Pancreas (tissue), 10 donors: ENCODE data around the gene PYDC1. TPM values are rescaled to one million over a fixed set of nuclear protein-coding genes. Genes with fewer than 3 reads are reported as not detected.
"Not testable (repeated sequence)": the region's sequence is repeated elsewhere in the genome, so short reads cannot be mapped to it uniquely, and the experiment has no call there.

Experiments
- ATAC-seq, 4 donors: fragments of 200-7000 bp; cut with Tn5 transposase; one replicate each; pipeline versions ENCODE4 v1.8.0 to v1.9.1; 2020; ENCODE audit warnings: mild to moderate bottlenecking in 4 of 4, moderate library complexity in 4 of 4
- DNase-seq, 6 donors: peaks; one replicate each; pipeline ENCODE4 v3.0.0-alpha.2; 2020
- FAIRE-seq: peaks from 2 replicates; lab custom pipeline; 2012; peaks lifted over from hg19 to GRCh38; lab: Jason Lieb, UNC
- H3K27ac ChIP-seq, 4 donors: fragments of 200-600 bp; sonication (generic); 1 replicate in 3 of 4; 2 replicates in 1 of 4; pipeline versions ENCODE4 v1.5.0 to v1.8.0; 2020
- H3K27me3 ChIP-seq, 4 donors: fragments of 200-600 bp; one replicate each; pipeline ENCODE4 v1.8.0; 2021
- H3K36me3 ChIP-seq, 3 donors: fragments of 200-600 bp; sonication (generic) in 1 of 3; one replicate each; pipeline versions ENCODE4 v1.5.0 to v1.8.0; 2020 to 2021
- H3K4me1 ChIP-seq, 3 donors: fragments of 200-600 bp; one replicate each; pipeline ENCODE4 v1.8.0; 2021
- H3K4me3 ChIP-seq, 4 donors: fragments of 200-600 bp; sonication (generic) in 2 of 4; one replicate each; pipeline versions ENCODE4 v1.5.0 to v1.8.0; 2020 to 2021
- H3K9me3 ChIP-seq, 4 donors: fragments of 200-600 bp; one replicate each; pipeline ENCODE4 v1.8.0; 2021
- WGBS, 2 donors: extraction: QIAGEN DNeasy Blood & Tissue Kit; methylation state at CpG; one replicate each; pipeline ENCODE4 v1.1.7; 2013; 5-methylcytosine and 5-hydroxymethylcytosine counted together
- intact Hi-C, 3 donors: fragments of 100-400 bp; cut with DNase I; formaldehyde crosslinking; loops; one replicate each; pipeline versions ENCODE4 v1.11.1 to v1.14.2; 2022
- polyA plus RNA-seq, 2 donors: library from polyadenylated mRNA; stranded (reverse); fragments of 200-250 nt; gene quantifications; one replicate each; pipeline ENCODE4 v1.2.3, GENCODE V29; 2013
- total RNA-seq, 6 donors: library from RNA; stranded (reverse); fragmentation: NEBNext Ultra II Directional in 4 of 6; extraction: Animal tissue kit (Norgen Biotek cat#: 25700) in 4 of 6; gene quantifications; one replicate each; pipeline versions ENCODE4 v1.2.1 to v1.2.4, GENCODE V29; 2021 to 2023
- TF ChIP-seq, protein P1 (sequence below), 4 donors: fragments of 200-600 bp; sonication (generic) in 3 of 4; IDR thresholded peaks; one replicate each; pipeline versions ENCODE4 v1.5.0 to v1.8.0; 2021; ENCODE audit warnings: antibody characterized with exemption in 4 of 4
- donor health status: healthy with polysubstance abuse.
- donor health status: DM: no; HTN: no; CAD: no; lungs with moderate emphysema.
- donor health status: DM: no; HTN: no; CAD: no.
- donor health status: control.
- donor health status: control.
- donor health status: Bipolar disorder and iron deficiency.
- donor health status: DM: yes; HTN: yes; CAD: no.
- donor health status: DM: no; HTN: no; CAD: no.
- donor health status: DM: no; HTN: no; CAD: no.
- donor health status: DM: yes; HTN: yes; CAD: no.

PYDC1 gene
- total and polyA plus RNA-seq, 8 donors, result not detected

DNA sequence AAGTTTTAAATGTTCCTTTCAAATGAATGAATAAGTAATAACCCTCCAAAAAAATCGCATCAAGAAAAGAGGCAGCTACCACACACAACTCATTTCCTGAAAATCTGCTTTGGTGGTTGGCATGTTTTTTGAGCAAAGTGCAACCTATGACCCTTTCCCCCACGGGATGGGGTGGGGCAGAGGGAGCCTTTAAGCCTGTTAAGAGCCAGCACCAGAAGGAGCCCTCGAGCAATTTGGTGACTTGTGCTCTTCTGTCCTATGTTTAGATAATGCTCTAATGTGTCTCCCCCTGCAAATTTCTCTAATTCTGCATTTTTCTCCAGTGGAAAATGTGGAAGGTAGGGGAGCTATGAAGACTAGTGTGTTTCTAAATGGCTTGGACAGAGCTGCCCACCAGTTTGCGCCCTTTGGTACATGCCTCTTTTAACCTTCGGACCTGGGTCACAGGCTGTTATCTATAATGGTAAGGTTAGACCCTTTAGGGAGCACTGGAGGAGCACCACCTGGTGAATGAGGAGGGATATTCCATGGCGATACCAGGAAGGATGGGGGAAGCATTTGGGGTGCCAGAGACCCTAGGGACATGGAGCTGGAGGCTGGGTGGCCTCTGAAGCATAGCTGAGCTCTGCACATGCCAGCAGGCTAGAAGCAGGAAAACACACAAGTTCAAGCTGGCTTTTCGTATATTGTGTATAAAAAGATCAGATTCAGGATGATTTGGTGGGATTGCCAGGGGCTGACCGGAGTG is 15.9 kb downstream of the PYDC1 start:
- 59 to 60% methylated on average over 8 of the region's 8 CpGs for WGBS, 2 donors
- no peaks in the 10 kb centered on the region for H3K9me3 ChIP-seq
- H3K4me3 ChIP-seq, result peak overlapping the region in 1 of 4 donors; percentile 63
- peak overlapping the region in 1 of 4 donors; percentile 69 for H3K27ac ChIP-seq
- intact Hi-C loops, result no loop called here
- TF ChIP-seq, protein P1, sequence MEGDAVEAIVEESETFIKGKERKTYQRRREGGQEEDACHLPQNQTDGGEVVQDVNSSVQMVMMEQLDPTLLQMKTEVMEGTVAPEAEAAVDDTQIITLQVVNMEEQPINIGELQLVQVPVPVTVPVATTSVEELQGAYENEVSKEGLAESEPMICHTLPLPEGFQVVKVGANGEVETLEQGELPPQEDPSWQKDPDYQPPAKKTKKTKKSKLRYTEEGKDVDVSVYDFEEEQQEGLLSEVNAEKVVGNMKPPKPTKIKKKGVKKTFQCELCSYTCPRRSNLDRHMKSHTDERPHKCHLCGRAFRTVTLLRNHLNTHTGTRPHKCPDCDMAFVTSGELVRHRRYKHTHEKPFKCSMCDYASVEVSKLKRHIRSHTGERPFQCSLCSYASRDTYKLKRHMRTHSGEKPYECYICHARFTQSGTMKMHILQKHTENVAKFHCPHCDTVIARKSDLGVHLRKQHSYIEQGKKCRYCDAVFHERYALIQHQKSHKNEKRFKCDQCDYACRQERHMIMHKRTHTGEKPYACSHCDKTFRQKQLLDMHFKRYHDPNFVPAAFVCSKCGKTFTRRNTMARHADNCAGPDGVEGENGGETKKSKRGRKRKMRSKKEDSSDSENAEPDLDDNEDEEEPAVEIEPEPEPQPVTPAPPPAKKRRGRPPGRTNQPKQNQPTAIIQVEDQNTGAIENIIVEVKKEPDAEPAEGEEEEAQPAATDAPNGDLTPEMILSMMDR (IDR thresholded peaks at IDR 0.05), result no peak
- DNase-seq (no peak), FAIRE-seq (no peak), ATAC-seq (peak; percentile 1 to 15 (median 6))
- H3K36me3 ChIP-seq, result peaks cover 0 to 3% (median 0%) of the 10 kb centered on the region in 3 donors
- H3K4me1 ChIP-seq, result peaks cover 0 to 4% (median 0%) of the 10 kb centered on the region in 3 donors
- no peaks in the 10 kb centered on the region for H3K27me3 ChIP-seq

DNA sequence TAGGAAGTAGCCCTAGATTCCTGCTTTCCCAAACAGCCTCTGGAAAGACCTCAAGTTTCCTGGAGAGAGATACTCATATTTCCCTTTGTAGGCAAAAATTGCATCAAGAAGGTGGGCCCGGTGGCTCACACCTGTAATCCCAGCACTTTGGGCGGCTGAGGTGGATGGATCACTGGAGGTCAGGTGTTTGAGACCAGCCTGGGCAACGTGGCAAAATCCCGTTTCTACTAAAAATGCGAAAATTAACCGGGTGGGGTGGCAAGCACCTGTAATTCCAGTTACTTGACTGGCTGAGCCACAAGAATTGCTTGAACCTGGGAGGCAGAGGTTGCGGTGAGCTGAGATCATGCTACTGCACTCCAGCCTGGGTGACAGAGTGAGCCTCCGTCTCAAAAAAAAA is 16.8 kb downstream of the PYDC1 start:
- H3K27me3 ChIP-seq, FAIRE-seq, H3K4me3 ChIP-seq, H3K36me3 ChIP-seq, H3K4me1 ChIP-seq, DNase-seq, intact Hi-C loops, H3K27ac ChIP-seq, ATAC-seq, H3K9me3 ChIP-seq: not testable (repeated sequence)
- 86 to 88% methylated on average over 8 of the region's 8 CpGs for WGBS, 2 donors

DNA sequence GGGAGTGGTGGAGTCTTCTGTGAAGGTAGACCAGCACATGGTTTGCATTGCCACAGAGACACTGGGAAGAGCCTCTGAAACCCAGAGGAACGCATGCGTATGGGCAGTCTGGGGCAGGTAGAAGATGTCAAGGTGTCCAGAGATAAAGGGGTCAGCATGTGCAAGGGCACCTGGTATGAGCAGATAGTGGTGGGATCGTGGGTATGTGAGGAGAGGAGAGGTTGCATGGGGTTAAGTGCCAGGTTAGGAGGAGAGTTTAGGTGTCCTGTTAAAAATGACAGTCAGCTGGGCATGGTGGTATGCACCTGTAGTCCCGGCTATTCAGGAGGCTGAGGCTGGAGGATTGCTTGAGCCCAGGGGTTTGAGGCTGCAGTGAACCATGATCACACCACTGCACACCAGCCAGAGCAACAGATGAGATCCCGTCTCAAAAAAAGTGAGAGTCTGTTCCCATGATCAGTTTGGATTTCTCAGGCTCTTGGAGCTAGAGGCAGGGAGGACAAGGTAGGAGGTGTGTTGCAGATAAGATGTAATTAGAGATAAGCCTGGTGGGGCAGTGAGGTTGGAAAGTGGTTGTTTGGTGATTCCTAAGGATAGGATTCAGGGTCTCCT is 17.4 kb downstream of the PYDC1 start:
- WGBS, 2 donors, result 86 to 92% methylated on average over 5 of the region's 5 CpGs
- intact Hi-C loops, result no loop called here
- no peak for FAIRE-seq

DNA sequence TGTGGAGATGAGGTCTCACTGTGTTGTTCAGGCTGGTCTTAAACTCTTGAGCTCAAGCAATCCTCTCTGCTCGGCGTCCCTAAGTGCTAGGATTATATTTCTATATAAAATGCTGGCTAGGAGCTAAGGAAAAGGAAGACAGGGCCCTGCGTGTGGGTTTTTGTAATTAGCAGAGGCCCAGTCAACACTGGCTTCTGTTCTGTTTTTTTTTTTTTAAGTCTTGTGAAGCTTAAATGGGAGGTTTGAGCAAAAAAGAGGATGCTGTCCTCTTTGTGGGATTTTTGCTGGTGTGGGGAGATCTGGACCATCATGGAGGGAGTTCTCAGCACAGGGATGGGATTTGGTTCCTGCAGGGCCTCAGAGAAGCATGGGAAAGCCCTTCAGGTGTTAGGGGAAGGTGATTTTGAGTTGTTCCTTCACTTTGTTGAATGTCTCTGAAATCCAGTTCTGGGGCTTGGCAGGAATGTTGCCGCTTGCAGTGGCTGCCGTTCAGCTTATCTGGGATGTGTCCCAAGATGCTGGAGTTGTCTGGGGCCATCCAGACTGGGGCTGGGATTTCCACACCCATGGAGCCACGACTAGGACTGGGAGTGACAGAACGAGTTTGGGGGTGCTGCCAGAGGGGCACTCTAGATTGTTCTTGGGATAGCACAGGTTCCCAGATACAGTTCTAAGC is 18.6 kb downstream of the PYDC1 start:
- H3K4me1 ChIP-seq, result peaks cover 0 to 4% (median 0%) of the 10 kb centered on the region in 3 donors
- 74 to 87% methylated on average over 7 of the region's 7 CpGs for WGBS, 2 donors
- TF ChIP-seq, protein P1 (IDR thresholded peaks at IDR 0.05), result no peak
- peaks cover 0 to 21% (median 15%) of the 10 kb centered on the region in 3 donors for H3K36me3 ChIP-seq
- no peak for DNase-seq
- FAIRE-seq, result no peak
- no peak overlapping the region for H3K27ac ChIP-seq
- H3K27me3 ChIP-seq, result no peaks in the 10 kb centered on the region
- no peak overlapping the region for H3K4me3 ChIP-seq
- ATAC-seq, result no peak
- H3K9me3 ChIP-seq, result no peaks in the 10 kb centered on the region
- intact Hi-C loops, result no loop called here

More for the DNA sequence above, 17.4 kb downstream of the PYDC1 start:
- DNase-seq (no peak), ATAC-seq (no peak)
- H3K27me3 ChIP-seq, result no peaks in the 10 kb centered on the region
- peaks cover 0 to 4% (median 0%) of the 10 kb centered on the region in 3 donors for H3K4me1 ChIP-seq
- no peak overlapping the region for H3K4me3 ChIP-seq
- H3K27ac ChIP-seq, result no peak overlapping the region
- H3K36me3 ChIP-seq, result peaks cover 0 to 13% (median 11%) of the 10 kb centered on the region in 3 donors
- no peaks in the 10 kb centered on the region for H3K9me3 ChIP-seq
- TF ChIP-seq, protein P1 (IDR thresholded peaks at IDR 0.05), result no peak

DNA sequence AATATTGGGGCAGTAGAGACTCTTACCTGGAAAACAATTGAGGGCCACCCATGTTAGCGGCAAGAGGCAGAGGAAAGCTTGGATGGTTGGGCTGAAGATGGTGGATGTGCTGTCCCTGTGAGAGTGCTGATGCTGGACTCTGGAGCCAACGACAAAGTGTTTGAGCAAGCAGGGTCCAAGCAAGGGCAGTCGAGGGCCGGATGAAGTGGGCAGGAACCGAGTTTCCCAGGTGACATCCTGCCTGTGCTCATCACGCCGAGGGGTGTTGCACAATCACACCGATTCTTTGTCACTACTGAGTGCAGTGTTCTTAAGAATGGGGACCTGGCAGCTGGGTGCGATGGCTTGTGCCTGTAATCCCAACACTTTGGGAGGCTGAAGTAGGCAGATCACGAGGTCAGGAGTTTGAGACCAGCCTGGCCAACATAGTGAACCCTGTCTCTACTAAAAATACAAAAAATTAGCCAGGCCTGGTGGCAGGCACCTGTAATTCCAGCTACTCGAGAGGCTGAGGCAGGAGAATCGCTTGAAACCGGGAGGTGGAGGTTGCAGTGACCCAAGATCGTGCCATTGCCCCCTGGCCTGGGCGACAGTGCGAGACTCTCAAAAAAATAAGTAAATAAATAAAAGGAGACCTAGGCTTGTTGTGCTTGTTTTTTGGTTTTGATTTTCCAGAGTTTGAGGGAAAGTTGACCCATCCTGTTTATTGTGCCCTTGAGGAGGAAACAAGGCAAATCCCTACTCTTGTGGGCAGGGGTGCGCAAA is 20.4 kb downstream of the PYDC1 start:
- FAIRE-seq (no peak), DNase-seq (peak in 1 of 6 donors; percentile 13), ATAC-seq (no peak)
- Histone ChIP-seq H3K4me1 (peaks cover 0 to 1% (median 0%) of the 10 kb centered on the region in 3 donors), H3K36me3 (peaks cover 0 to 39% (median 29%) of the 10 kb centered on the region in 3 donors), H3K9me3 (no peaks in the 10 kb centered on the region), H3K4me3 (no peak overlapping the region), H3K27me3 (no peaks in the 10 kb centered on the region), H3K27ac (no peak overlapping the region)
- WGBS, 2 donors, result 92 to 93% methylated on average over 17 of the region's 17 CpGs
- TF ChIP-seq, protein P1 (IDR thresholded peaks at IDR 0.05), result no peak
- intact Hi-C loops, result no loop called here

DNA sequence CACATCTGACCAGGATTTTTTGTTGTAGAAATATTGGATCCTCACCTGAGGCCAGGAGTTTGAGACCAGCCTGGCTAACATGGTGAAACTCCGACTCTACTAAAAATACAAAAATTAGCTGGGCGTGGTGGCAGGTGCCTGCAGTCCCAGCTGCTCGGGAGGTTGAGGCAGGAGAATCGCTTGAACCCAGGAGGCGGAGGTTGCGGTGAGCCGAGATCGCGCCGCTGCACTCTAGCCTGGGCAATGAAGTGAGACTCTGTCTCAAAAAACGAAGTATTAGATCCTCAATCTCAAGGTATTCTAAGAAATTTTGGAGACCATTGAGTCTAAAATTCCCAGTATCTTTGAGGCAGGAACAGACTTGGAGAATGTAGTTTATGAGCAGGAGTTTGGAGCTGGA is 21.1 kb downstream of the PYDC1 start:
- H3K27me3 ChIP-seq, intact Hi-C loops, H3K27ac ChIP-seq, FAIRE-seq, H3K4me3 ChIP-seq, DNase-seq, H3K9me3 ChIP-seq, ATAC-seq, H3K4me1 ChIP-seq: not testable (repeated sequence)
- H3K36me3 ChIP-seq, result peaks cover 4 to 46% (median 36%) of the 10 kb centered on the region in 3 donors
- WGBS, 2 donors, result 95 to 96% methylated on average over 11 of the region's 11 CpGs
